Suprapubic skin (tissue), 3 donors: ENCODE measurements around the gene LY6G6F.

Experiments
- POLR2A ChIP-seq, 2 donors: fragments of 450-650 bp; IDR thresholded peaks; one replicate each; pipeline ENCODE4 v1.6.1; 2017; ENCODE audit warnings: antibody characterized with exemption in 2 of 2, mild to moderate bottlenecking in 2 of 2, moderate library complexity in 2 of 2
- TF ChIP-seq, protein P1 (sequence below), 2 donors: fragments of 200-600 bp in 1 of 2; fragments of 450-650 bp in 1 of 2; sonication (generic) in 1 of 2; IDR thresholded peaks; one replicate each; pipeline ENCODE4 v1.5.1; 2016 to 2019; ENCODE audit warnings: antibody characterized with exemption in 2 of 2, mild to moderate bottlenecking in 1 of 2, moderate library complexity in 1 of 2

DNA sequence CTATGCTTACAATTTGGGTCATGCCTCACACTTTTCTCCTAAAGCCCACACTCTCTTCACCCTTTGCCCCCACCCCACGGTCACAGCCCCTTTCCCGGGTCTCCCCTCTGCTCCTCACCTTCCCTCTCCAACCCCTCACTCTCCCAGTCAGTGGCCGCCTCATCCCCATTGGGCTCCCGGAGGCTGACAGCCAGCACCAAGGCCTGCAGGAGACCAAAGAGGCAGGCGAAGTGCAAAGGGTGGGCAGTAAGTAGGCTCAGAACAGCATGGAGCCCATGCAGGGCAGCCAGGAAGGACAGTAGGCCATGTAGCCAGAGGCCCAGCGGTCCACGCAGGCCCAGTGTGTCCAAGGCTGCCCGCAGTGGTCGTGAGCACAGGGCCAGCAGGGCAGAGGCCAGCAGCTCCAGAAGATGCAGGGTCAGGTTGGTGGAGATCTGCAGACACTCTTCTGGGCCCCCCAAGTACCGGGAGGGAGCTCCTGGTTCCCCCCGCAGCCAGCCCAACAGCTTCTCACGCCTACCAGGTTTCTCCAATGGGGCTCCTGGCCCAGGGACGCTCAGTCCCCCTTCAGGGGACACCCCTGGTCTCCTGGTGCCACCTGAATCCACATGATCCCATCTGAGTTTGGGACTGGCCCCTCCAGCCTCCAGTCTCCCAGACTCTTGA lies 47.5 kb upstream of the LY6G6F start:
- TF ChIP-seq, protein P1, sequence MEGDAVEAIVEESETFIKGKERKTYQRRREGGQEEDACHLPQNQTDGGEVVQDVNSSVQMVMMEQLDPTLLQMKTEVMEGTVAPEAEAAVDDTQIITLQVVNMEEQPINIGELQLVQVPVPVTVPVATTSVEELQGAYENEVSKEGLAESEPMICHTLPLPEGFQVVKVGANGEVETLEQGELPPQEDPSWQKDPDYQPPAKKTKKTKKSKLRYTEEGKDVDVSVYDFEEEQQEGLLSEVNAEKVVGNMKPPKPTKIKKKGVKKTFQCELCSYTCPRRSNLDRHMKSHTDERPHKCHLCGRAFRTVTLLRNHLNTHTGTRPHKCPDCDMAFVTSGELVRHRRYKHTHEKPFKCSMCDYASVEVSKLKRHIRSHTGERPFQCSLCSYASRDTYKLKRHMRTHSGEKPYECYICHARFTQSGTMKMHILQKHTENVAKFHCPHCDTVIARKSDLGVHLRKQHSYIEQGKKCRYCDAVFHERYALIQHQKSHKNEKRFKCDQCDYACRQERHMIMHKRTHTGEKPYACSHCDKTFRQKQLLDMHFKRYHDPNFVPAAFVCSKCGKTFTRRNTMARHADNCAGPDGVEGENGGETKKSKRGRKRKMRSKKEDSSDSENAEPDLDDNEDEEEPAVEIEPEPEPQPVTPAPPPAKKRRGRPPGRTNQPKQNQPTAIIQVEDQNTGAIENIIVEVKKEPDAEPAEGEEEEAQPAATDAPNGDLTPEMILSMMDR (IDR thresholded peaks at IDR 0.05): no peak
- TF ChIP-seq POLR2A (IDR thresholded peaks at IDR 0.05): no peak
